Pancreas (tissue), 10 donors: ENCODE measurements around the gene BANP. TPM values are rescaled to one million over a fixed set of nuclear protein-coding genes. Genes with fewer than 3 reads are reported as not detected.
A peak's percentile ranks its signal among the peaks of the same experiment; 100 is the strongest.

Source experiments
- ATAC-seq, 4 donors: fragments of 200-7000 bp; cut with Tn5 transposase; one replicate each; pipeline versions ENCODE4 v1.8.0 to v1.9.1; 2020; ENCODE audit warnings: mild to moderate bottlenecking in 4 of 4, moderate library complexity in 4 of 4
- DNase-seq, 6 donors: peaks; one replicate each; pipeline ENCODE4 v3.0.0-alpha.2; 2020
- FAIRE-seq: peaks from 2 replicates; lab custom pipeline; 2012; peaks lifted over from hg19 to GRCh38; lab: Jason Lieb, UNC
- H3K27ac ChIP-seq, 4 donors: fragments of 200-600 bp; sonication (generic); 1 replicate in 3 of 4; 2 replicates in 1 of 4; pipeline versions ENCODE4 v1.5.0 to v1.8.0; 2020
- H3K27me3 ChIP-seq, 4 donors: fragments of 200-600 bp; one replicate each; pipeline ENCODE4 v1.8.0; 2021
- H3K36me3 ChIP-seq, 3 donors: fragments of 200-600 bp; sonication (generic) in 1 of 3; one replicate each; pipeline versions ENCODE4 v1.5.0 to v1.8.0; 2020 to 2021
- H3K4me1 ChIP-seq, 3 donors: fragments of 200-600 bp; one replicate each; pipeline ENCODE4 v1.8.0; 2021
- H3K4me3 ChIP-seq, 4 donors: fragments of 200-600 bp; sonication (generic) in 2 of 4; one replicate each; pipeline versions ENCODE4 v1.5.0 to v1.8.0; 2020 to 2021
- H3K9me3 ChIP-seq, 4 donors: fragments of 200-600 bp; one replicate each; pipeline ENCODE4 v1.8.0; 2021
- WGBS, 2 donors: extraction: QIAGEN DNeasy Blood & Tissue Kit; methylation state at CpG; one replicate each; pipeline ENCODE4 v1.1.7; 2013; 5-methylcytosine and 5-hydroxymethylcytosine counted together
- intact Hi-C, 3 donors: fragments of 100-400 bp; cut with DNase I; formaldehyde crosslinking; loops; one replicate each; pipeline versions ENCODE4 v1.11.1 to v1.14.2; 2022
- polyA plus RNA-seq, 2 donors: library from polyadenylated mRNA; stranded (reverse); fragments of 200-250 nt; gene quantifications; one replicate each; pipeline ENCODE4 v1.2.3, GENCODE V29; 2013
- total RNA-seq, 6 donors: library from RNA; stranded (reverse); fragmentation: NEBNext Ultra II Directional in 4 of 6; extraction: Animal tissue kit (Norgen Biotek cat#: 25700) in 4 of 6; gene quantifications; one replicate each; pipeline versions ENCODE4 v1.2.1 to v1.2.4, GENCODE V29; 2021 to 2023
- TF ChIP-seq, protein P1 (sequence below), 4 donors: fragments of 200-600 bp; sonication (generic) in 3 of 4; IDR thresholded peaks; one replicate each; pipeline versions ENCODE4 v1.5.0 to v1.8.0; 2021; ENCODE audit warnings: antibody characterized with exemption in 4 of 4
- donor health status: healthy with polysubstance abuse.
- donor health status: DM: no; HTN: no; CAD: no; lungs with moderate emphysema.
- donor health status: DM: no; HTN: no; CAD: no.
- donor health status: control.
- donor health status: control.
- donor health status: Bipolar disorder and iron deficiency.
- donor health status: DM: yes; HTN: yes; CAD: no.
- donor health status: DM: no; HTN: no; CAD: no.
- donor health status: DM: no; HTN: no; CAD: no.
- donor health status: DM: yes; HTN: yes; CAD: no.

The BANP gene
- total and polyA plus RNA-seq, 8 donors: 6.1 to 17.8 (median 13.4) TPM

DNA sequence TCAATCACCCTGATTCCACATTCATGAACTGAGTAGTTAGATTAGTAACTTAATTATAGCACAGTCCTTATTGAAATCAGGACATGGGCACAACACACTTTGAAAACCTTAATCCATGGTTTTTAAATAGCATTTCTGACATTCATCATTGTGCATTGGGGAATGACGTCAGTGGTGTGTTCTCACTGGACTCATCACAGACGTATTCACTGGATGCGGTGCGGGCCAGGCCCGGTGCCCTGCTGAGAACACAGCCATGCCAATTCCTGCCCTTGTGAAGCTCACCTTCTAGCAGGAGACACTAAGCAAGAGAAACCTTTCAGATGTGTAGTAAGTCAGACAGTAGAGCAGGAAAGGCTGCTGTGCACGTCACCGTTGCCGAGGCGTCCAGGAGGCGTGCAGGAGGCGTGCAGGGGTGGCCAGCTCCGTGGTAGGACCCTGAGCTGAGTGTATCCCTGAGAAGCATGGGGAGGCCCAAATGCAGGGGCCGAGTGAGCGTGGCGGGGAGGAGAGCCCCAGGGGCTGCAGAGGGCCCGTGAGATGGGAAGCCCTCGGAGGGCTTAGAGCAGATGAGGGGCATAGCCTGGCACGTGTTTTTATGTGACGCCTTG is 12.9 kb downstream of the BANP start:
- DNase-seq: no peak
- H3K9me3 ChIP-seq: no peaks in the 10 kb centered on the region
- no peak for FAIRE-seq
- TF ChIP-seq, protein P1, sequence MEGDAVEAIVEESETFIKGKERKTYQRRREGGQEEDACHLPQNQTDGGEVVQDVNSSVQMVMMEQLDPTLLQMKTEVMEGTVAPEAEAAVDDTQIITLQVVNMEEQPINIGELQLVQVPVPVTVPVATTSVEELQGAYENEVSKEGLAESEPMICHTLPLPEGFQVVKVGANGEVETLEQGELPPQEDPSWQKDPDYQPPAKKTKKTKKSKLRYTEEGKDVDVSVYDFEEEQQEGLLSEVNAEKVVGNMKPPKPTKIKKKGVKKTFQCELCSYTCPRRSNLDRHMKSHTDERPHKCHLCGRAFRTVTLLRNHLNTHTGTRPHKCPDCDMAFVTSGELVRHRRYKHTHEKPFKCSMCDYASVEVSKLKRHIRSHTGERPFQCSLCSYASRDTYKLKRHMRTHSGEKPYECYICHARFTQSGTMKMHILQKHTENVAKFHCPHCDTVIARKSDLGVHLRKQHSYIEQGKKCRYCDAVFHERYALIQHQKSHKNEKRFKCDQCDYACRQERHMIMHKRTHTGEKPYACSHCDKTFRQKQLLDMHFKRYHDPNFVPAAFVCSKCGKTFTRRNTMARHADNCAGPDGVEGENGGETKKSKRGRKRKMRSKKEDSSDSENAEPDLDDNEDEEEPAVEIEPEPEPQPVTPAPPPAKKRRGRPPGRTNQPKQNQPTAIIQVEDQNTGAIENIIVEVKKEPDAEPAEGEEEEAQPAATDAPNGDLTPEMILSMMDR (IDR thresholded peaks at IDR 0.05): no peak
- H3K27me3 ChIP-seq: no peaks in the 10 kb centered on the region
- no peak for ATAC-seq
- H3K36me3 ChIP-seq: no peaks in the 10 kb centered on the region
- no peak overlapping the region for H3K4me3 ChIP-seq
- H3K4me1 ChIP-seq: peaks cover 0 to 7% (median 6%) of the 10 kb centered on the region in 3 donors
- intact Hi-C loops: no loop called here
- WGBS, 2 donors: 85% methylated on average over 19 of the region's 19 CpGs
- H3K27ac ChIP-seq: peak overlapping the region in 1 of 4 donors; percentile 37

DNA sequence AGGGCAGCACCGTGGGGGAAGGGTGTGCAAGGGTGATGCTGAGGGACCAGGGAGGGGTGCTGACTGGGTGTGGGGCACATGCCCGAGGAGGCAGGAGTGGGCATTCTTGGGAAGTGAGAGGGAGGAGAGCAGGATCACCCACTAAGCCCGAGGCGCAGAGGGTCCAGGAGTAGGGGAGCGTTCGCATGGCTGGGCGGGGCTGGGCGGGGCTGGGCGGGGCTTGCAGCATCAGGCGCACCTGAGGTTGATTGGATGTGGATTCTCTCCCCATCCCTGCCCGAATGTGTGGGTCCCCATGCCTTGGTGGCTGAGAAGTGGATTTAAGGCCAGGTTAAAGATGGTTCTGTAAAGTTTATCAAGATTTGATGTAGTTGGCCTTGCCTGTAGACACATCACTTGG is 14.2 kb downstream of the BANP start:
- intact Hi-C loops: no loop called here
- H3K4me1 ChIP-seq: peaks cover 0 to 7% (median 6%) of the 10 kb centered on the region in 3 donors
- ATAC-seq (no peak), FAIRE-seq (no peak), DNase-seq (no peak)
- H3K9me3 ChIP-seq: no peaks in the 10 kb centered on the region
- H3K36me3 ChIP-seq: no peaks in the 10 kb centered on the region
- TF ChIP-seq, protein P1 (IDR thresholded peaks at IDR 0.05): no peak
- no peaks in the 10 kb centered on the region for H3K27me3 ChIP-seq
- H3K4me3 ChIP-seq: no peak overlapping the region
- no peak overlapping the region for H3K27ac ChIP-seq
- WGBS, 2 donors: 89 to 92% methylated on average over 11 of the region's 11 CpGs

DNA sequence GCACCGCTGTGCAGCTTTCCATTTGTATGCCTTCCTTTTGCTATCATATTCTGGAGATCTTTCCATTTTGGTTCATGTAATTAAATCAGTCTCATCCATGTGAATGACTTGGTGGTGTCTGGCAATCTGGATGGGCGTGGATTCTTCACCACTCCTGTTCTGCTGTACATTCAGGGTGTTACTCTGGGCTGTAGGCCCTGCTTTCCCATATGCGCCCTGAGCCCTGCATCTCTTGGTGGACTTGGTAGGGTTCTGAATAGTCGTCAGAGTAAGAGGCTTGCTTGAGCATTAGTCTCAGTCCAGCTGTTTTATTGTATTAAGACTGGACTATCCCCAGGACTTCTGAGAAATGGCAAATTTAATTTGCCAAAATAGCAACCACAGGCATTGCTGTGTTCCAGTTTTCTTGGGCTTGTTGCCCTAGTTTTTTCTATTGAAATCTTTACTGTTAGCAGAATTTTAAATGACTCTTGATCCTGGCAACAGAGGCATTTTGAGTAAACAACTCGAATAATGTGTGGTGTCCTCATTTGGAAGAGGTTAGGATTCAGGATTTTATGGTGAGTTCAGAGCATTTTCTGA is 14.9 kb downstream of the BANP start:
- no peaks in the 10 kb centered on the region for H3K9me3 ChIP-seq
- no peaks in the 10 kb centered on the region for H3K36me3 ChIP-seq
- 68 to 69% methylated on average over 5 of the region's 5 CpGs for WGBS, 2 donors
- peaks cover 0 to 7% (median 6%) of the 10 kb centered on the region in 3 donors for H3K4me1 ChIP-seq
- H3K4me3 ChIP-seq: no peak overlapping the region
- FAIRE-seq (no peak), DNase-seq (no peak), ATAC-seq (peak in 3 of 4 donors; percentile 32 to 49 (median 42))
- intact Hi-C loops: no loop called here
- H3K27me3 ChIP-seq: no peaks in the 10 kb centered on the region
- H3K27ac ChIP-seq: peak overlapping the region; percentile 25 to 78 (median 46)
- TF ChIP-seq, protein P1 (IDR thresholded peaks at IDR 0.05): no peak

DNA sequence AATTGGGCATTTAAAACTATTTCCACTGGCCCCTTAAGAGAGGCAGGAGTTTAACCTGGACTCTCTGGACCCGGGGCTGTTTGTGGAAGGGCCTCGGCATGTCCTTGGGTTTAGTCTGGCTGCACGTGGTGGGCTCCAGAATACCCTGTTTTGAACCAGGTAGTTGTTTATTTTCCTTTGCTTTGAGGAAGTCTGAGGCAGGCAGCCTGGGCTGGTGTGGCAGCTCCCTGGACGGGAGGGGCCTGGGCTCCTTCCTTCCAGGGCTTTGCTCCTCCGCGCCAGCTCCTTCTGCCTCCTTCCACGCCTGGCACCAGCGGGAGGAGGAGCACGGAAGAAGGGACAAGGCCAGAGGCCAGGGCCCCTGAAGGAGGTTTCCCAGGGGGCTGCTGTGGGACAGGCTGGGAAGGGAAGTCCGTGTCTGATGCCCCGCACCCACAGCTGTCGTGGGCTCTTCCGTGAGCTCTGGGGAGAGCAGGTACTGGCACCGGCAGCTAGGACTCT is 15.5 kb downstream of the BANP start:
- Histone ChIP-seq H3K9me3 (no peaks in the 10 kb centered on the region), H3K27ac (peak overlapping the region; percentile 25 to 78 (median 46)), H3K4me1 (peaks cover 0 to 7% (median 6%) of the 10 kb centered on the region in 3 donors), H3K27me3 (no peaks in the 10 kb centered on the region), H3K36me3 (no peaks in the 10 kb centered on the region), H3K4me3 (no peak overlapping the region)
- TF ChIP-seq, protein P1 (IDR thresholded peaks at IDR 0.05): no peak
- FAIRE-seq (no peak), DNase-seq (peak in 2 of 6 donors; percentile 40 to 50), ATAC-seq (peak; percentile 65 to 90 (median 80))
- WGBS, 2 donors: 22 to 25% methylated on average over 14 of the region's 14 CpGs
- intact Hi-C loops: no loop called here

DNA sequence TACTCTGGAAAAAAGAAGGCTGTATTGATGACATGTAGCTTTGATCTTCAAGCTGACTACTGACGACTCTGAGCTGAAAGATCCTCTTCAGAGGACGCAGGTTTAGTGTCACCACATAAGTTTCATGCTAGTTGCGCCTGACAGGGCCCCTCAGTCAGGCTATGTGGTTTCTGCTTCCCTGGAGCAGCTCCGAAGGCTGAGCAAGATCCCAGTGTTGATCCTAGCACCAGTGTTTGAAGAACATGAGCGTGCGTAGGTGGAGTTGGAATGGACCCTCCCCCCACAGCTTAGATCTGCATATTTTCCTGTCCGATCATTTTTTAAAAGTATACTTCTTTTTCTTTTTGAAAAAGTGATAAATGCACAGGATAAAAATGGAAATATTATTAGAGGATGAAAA is 17.3 kb downstream of the BANP start:
- peaks cover 0 to 7% (median 6%) of the 10 kb centered on the region in 3 donors for H3K4me1 ChIP-seq
- intact Hi-C loops: no loop called here
- no peaks in the 10 kb centered on the region for H3K9me3 ChIP-seq
- 90 to 94% methylated on average over 7 of the region's 7 CpGs for WGBS, 2 donors
- H3K27ac ChIP-seq: no peak overlapping the region
- no peak for FAIRE-seq
- TF ChIP-seq, protein P1 (IDR thresholded peaks at IDR 0.05): no peak
- no peaks in the 10 kb centered on the region for H3K36me3 ChIP-seq
- no peak for DNase-seq
- H3K27me3 ChIP-seq: no peaks in the 10 kb centered on the region
- H3K4me3 ChIP-seq: no peak overlapping the region
- no peak for ATAC-seq
